ENCODE data around the gene CPN2.

GRCh38 chr3:194306771-194307640 is 44.1 kb downstream of the CPN2 start:
- TF ChIP-seq CTCF (IDR thresholded peaks at IDR 0.05): no peak
- no peak for TF ChIP-seq EP300 (IDR thresholded peaks at IDR 0.05)
- TF ChIP-seq POLR2A (IDR thresholded peaks at IDR 0.05; ENCODE audit: low read depth): no peak
- no peak for TF ChIP-seq POLR2AphosphoS5 (IDR thresholded peaks at IDR 0.05)

All from esophagus muscularis mucosa (tissue), 4 donors.